GM20431 (cell line): Measurements from ENCODE around the gene IGFL3.
"Not testable (repeated sequence)": the region's sequence is repeated elsewhere in the genome, so short reads cannot be mapped to it uniquely, and the experiment has no call there.

Source experiments
- in situ Hi-C: fragments of 300-500 bp; cut with MseI, MboI; formaldehyde crosslinking; loops from one replicate; pipeline ENCODE4 v1.15.0; 2020; ENCODE audit warnings: low sequenced_read_pairs; ENCODE audit not compliant: unreplicated experiment

The IGFL3 gene

GRCh38 chr19:46124638-46125115, at the start of gene IGFL3:
Gene IGFL3 (minus strand): TSS chr19:46124688. CDS start chr19:46124649, 39 bp downstream.
- in situ Hi-C loops = no loop called here

GRCh38 chr19:46173886-46174480, 49.5 kb upstream of the IGFL3 start:
- in situ Hi-C loops = no loop called here

DNA sequence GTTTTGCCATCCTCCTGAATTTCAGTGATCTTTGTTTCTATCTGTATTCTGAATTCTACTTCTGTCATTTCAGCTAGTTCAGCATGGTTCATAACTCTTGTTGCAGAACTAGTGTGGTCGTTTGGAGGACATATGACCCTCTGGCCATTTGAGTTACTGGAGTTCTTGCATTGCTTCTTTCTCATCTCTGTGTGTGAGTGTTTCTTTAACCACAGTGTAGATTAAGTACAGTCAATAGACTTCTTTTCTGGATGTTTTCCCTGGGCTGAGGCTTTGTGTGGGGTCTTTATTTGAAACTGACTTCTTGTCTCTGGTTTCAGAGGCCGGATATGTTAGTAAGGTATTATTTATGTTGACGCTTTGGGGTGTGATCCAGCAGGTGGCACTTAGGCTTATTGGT, 38.2 kb upstream of the IGFL3 start:
- in situ Hi-C loops = no loop called here

DNA sequence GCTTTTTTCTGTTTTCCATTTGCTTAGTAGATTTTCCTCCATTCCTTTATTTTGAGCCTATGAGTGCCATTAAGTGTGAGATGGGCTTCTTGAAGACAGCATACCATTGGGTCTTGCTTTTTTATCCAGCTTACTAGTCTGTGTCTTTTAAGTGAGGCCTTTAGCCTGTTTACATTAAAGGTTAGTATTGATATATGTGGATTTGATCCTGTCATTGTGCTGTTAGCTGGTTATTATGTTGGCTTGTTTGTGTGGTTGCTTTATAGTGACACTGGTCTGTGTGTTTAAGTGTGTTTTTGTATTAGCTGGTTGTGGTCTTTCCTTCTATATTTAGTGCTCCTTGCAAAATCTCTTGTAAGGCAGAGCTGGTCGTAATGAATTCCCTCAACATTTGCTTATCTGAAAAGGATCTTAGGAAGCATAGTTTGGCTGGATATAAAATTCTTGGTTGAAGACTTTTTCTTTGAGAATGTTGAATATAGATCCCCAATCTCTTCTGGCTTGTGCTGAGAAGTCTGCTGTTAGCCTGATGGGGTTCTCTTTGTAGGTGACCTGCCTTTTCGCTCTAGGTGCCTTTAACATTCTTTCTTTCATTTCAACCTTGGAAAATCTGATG, 37.3 kb upstream of the IGFL3 start:
- in situ Hi-C loops = not testable (repeated sequence)

- in situ Hi-C loops = no loop called here
Observed at GRCh38 chr19:46160233-46160775, 35.8 kb upstream of the IGFL3 start.

GRCh38 chr19:46159418-46160232, 35.1 kb upstream of the IGFL3 start:
- in situ Hi-C loops = no loop called here

- in situ Hi-C loops = no loop called here
Observed at GRCh38 chr19:46155237-46155636, 30.7 kb upstream of the IGFL3 start.

GRCh38 chr19:46150606-46151005, 26.1 kb upstream of the IGFL3 start:
- in situ Hi-C loops = no loop called here

- in situ Hi-C loops = no loop called here
Observed at GRCh38 chr19:46147791-46148288, 23.4 kb upstream of the IGFL3 start, which contains the start of gene IGFL2. Gene IGFL2 (plus strand): TSS chr19:46148238. CDS start chr19:46148279, 41 bp downstream.

DNA sequence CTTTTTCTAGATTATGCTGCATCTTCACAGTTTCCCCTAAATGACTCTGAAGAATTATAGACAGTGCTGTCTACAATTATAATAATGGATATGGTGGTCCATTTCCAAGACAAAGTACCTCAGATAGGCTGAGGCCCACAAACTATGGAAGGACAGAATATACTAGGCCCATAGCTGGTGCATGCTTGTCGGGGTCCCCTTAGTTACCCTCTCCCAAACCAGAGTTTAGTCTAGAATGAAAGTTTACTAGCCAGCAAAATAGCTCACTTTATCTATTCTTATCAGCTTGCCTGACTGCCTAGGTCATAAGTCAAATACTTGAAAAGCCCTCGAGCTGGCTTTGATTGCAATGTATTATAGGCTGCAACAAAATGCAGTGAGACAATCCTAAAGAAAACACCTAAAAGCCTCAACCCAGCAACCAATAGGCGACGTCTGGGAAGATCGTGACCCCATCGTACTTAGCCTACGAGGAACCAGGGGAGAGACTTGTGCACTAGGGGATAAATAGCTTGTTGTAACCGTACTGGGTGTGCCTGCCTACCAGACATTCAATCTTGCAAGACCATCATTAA, 22.8 kb upstream of the IGFL3 start:
- in situ Hi-C loops = no loop called here

DNA sequence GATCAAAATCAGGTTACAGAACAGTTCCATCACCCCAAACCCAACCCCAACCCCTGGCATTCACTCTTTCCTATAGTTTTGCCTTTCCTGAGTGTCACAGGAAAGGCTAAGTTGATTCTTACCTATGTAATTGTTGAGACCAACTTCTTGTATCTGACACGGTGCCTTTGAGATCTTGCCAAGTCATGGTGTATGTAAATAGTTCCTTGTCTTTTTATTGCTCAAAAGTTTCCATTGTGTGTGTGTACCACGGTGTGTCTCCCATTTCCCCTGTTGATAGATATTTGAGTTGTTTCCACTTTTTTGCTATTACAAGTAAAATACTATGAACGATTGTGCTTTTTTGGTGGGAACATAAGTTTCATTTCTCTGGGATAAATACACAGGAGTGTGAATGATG, 20.3 kb upstream of the IGFL3 start:
- in situ Hi-C loops = no loop called here

DNA sequence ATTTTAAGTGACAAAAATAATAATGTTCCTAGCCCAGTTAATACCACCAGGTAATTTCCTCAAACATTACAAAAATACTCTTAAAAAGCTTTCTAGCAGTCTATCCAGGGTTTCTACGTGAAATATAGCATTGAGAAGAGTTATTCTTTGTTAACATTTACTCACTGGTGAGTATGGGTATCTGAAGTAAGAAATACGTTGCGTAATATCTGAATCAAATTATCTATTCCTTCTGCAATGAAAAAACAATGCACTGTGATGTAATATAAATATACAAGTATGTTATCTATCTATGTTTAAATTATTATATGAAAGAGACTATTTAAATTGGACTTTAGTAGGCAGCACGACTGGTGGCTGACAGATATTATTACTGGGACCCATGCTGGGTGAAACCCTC, 17.8 kb upstream of the IGFL3 start:
- in situ Hi-C loops = no loop called here

DNA sequence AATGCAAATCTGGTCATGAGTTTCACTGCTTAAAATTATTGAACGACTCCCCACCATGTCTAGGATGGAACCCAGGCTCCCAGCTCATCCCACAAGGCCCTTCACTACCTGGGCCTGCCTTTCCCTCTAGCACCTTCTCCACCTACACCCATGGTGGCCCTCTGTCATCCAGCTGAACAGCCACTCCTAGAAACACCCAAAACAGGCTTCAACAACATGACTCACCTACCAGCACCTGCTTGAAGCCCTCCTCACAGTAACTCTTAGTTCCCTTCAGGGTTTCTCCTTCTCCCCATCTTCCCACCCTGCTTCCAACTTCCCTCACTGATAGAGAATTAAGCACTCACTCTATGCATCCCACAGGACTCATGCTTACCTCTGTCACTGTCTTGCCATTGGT, 16.9 kb upstream of the IGFL3 start:
- in situ Hi-C loops = no loop called here

- in situ Hi-C loops = no loop called here
Observed at GRCh38 chr19:46137915-46138473, 13.5 kb upstream of the IGFL3 start.

DNA sequence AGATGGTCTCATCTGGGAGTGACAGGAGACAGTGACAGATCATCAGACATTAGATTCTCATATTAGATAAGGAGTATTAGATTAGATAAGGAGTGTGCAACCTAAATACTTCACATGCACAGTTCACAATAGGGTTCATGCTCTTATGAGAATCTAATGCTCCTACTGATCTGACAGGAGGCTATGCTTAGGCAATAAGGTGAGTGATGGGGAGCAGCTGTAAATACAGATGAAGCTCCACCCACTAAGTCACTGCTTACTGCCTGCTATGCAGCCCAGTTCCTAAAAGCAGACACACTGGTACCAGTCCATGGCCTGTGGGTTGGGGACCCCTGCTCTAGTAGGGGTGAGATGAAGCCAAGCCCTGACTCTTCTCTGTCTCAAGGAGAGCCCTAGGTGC, 10.0 kb upstream of the IGFL3 start:
- in situ Hi-C loops = no loop called here

DNA sequence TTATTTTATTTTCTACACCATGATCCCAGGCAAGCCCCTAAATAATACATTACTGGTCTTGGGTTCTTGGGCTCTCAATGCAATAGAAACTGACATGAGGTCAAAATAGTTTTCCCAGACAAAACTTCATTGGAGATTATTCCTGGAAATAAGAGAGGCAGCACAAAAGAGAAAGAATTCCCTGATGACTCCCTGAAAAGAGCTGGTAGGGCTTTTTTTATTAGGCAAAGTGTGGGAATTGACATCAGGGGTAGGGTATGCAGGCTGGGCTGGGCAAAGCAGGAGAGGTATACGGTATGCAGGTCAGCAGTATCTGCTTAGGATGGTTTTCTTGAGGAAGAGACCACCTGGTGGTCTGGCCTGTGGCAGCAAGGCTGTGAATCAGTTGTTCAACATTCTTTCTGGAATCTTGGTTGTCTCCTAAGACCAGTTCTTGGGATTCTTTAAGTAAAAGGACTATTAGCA, 9.3 kb upstream of the IGFL3 start:
- in situ Hi-C loops = no loop called here

- in situ Hi-C loops = no loop called here
Observed at GRCh38 chr19:46133101-46133627, 8.7 kb upstream of the IGFL3 start.

DNA sequence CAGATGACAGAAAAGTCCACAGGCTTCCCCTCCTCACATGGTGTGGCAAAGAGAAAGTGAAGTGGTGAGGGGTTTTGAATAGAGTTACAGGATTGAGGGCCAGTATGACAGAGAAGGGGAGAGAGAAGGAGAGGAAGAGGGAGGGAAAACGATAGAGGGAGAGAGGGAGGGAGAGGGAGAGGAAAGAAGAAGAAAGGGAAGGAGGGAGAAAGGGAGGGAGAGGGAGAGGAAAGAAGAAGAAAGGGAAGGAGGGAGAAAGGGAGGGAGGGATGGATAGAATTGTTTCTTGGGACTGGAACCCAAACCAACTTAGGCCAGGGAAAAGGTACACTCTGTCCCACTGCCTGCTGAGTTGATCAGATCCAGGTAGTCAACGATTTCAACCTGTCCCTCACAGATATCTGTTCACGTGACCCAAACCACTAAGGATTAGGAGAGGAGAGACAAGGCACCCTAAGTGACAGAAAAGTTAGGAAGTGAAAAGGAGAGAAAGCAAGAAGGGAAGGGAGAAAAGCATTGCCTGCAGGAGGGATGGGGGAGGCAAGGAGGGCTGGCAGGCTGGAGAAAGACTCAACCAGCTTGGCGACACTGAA, 8.1 kb upstream of the IGFL3 start:
- in situ Hi-C loops = no loop called here

- in situ Hi-C loops = no loop called here
Observed at GRCh38 chr19:46131485-46132143, 7.1 kb upstream of the IGFL3 start.
